ENCODE results near the gene PEX6. TPM values are rescaled to one million over a fixed set of nuclear protein-coding genes. Genes with fewer than 3 reads are reported as not detected.
"Not testable (repeated sequence)": the region's sequence is repeated elsewhere in the genome, so short reads cannot be mapped to it uniquely, and the experiment has no call there.

PEX6 gene
- total RNA-seq, 1 experiment from 2014 or later = 25.9 TPM

DNA sequence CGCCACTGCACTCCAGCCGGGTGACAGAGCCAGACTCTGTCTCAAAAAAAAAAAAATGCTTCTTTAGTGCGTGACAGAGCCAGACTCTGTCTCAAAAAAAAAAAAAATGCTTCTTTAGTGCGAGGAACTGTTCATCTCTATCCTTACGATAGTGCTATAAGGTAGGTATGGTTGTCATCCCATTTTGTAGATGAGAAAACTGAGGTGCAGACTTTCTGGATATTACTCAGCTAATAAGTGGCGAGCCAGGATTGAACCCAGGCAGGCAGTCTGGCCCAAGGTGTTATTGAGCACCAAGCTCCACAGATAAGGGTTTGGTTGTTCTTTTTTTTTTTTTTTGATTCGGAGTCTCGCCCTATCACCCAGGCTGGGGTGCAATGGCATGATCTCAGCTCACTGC, 22.9 kb upstream of the PEX6 start:
- Histone ChIP-seq H3K4me1 (replicated peaks; ENCODE audit: insufficient read depth) (no peaks in the 10 kb centered on the region), H3K27me3 (ENCODE audit: insufficient read depth, low read depth) (no peaks in the 10 kb centered on the region), H3K4me2 (no peak overlapping the region), H3K9me3 (ENCODE audit: insufficient read depth, low read depth) (no peaks in the 10 kb centered on the region), H3K36me3 (ENCODE audit: low read depth) (no peaks in the 10 kb centered on the region), H3F3A (ENCODE audit: insufficient read depth, low read depth) (no peaks in the 10 kb centered on the region; the same call in 1 of the 2 replicates), H4K20me1 (ENCODE audit: insufficient read depth) (no peaks in the 10 kb centered on the region), H3K27ac (no peak overlapping the region), H3K4me3 (no peak overlapping the region), H3K79me2 (ENCODE audit: low read depth) (no peaks in the 10 kb centered on the region), H2AFZ (no peak overlapping the region), H3K9me2 (ENCODE audit: insufficient read depth) (no peaks in the 10 kb centered on the region)
- CTCF ChIA-PET = no interaction called here
- no TSS peak for BruUV-seq (replicated peaks)
- no peak for TF ChIP-seq EZH2 (IDR thresholded peaks at IDR 0.05; ENCODE audit: low read depth)
- TF ChIP-seq, protein P1, sequence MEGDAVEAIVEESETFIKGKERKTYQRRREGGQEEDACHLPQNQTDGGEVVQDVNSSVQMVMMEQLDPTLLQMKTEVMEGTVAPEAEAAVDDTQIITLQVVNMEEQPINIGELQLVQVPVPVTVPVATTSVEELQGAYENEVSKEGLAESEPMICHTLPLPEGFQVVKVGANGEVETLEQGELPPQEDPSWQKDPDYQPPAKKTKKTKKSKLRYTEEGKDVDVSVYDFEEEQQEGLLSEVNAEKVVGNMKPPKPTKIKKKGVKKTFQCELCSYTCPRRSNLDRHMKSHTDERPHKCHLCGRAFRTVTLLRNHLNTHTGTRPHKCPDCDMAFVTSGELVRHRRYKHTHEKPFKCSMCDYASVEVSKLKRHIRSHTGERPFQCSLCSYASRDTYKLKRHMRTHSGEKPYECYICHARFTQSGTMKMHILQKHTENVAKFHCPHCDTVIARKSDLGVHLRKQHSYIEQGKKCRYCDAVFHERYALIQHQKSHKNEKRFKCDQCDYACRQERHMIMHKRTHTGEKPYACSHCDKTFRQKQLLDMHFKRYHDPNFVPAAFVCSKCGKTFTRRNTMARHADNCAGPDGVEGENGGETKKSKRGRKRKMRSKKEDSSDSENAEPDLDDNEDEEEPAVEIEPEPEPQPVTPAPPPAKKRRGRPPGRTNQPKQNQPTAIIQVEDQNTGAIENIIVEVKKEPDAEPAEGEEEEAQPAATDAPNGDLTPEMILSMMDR (conservative IDR thresholded peaks at IDR 0.05) = no peak
- DNase-seq = no peak
- POLR2A ChIA-PET (ENCODE audit: unreplicated experiment) = no interaction called here
- intact Hi-C loops (cut with micrococcal nuclease; ENCODE audit: unreplicated experiment) = no loop called here

DNA sequence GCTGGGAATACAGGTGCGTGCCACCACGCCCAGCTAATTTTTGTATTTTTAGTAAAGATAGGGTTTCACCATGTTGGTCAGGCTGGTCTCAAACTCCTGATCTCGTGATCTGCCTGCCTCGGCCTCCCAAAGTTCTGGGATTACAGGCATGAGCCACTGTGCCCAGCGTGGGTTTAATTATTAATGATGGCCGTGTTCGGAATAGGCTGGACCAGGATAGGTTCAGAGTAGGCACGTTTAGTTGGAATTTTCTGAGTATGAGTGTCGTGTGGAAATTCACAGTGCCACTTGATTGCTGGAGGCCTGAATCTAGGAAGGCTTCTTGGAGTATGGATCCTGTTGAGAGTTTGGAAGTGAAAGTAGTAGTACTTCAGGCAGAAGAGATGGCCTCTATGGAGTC, 19.2 kb upstream of the PEX6 start:
- H3K36me3 ChIP-seq (ENCODE audit: low read depth); H3K9me2 ChIP-seq (ENCODE audit: insufficient read depth); DNase-seq; POLR2A ChIA-PET (ENCODE audit: unreplicated experiment); H3K27me3 ChIP-seq (ENCODE audit: insufficient read depth, low read depth); H3K4me2 ChIP-seq; H2AFZ ChIP-seq; H4K20me1 ChIP-seq (ENCODE audit: insufficient read depth); H3K9me3 ChIP-seq (ENCODE audit: insufficient read depth, low read depth); H3K4me3 ChIP-seq; H3K79me2 ChIP-seq (ENCODE audit: low read depth); H3K4me1 ChIP-seq (replicated peaks; ENCODE audit: insufficient read depth); intact Hi-C loops (cut with micrococcal nuclease; ENCODE audit: unreplicated experiment); H3F3A ChIP-seq (ENCODE audit: insufficient read depth, low read depth); BruUV-seq (replicated peaks); H3K27ac ChIP-seq: not testable (repeated sequence)
- CTCF ChIA-PET = interaction anchor here (0.6 kb wide), 2 partner anchors 236 to 840 kb away, joined by 3 read pairs; no protein-coding TSS in a partner anchor

DNA sequence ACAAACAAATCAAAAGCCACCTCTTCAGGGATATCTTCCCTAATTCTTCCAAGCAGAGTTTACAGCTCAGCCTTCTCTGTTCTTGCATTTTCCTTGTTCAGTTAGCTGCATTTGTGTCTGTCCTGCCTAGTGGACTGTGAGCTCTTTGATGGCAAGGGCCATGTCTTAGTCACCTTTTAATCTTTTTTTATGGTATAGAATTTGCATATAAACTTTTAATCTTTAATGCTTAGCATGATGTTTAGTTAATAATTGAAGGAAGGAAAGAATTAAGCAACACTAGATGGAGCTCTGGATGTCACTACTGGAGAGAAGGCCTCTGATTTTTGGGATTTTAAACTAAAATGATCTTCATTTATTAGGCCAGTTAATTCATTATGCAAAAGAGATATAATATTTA, 17.5 kb upstream of the PEX6 start:
- no peak overlapping the region for H3K4me3 ChIP-seq
- TF ChIP-seq EZH2 (IDR thresholded peaks at IDR 0.05; ENCODE audit: low read depth) = no peak
- TF ChIP-seq, protein P1 (conservative IDR thresholded peaks at IDR 0.05) = no peak
- DNase-seq = no peak
- no TSS peak for BruUV-seq (replicated peaks)
- ChIA-PET CTCF (interaction anchor here (0.6 kb wide), 1 partner anchor 277 kb away, joined by 4 read pairs; no protein-coding TSS in a partner anchor), POLR2A (ENCODE audit: unreplicated experiment) (interaction anchor here (0.6 kb wide), 1 partner anchor 64 kb away, joined by 5 read pairs; no protein-coding TSS in a partner anchor)
- H3K27me3 ChIP-seq (ENCODE audit: insufficient read depth, low read depth) = no peaks in the 10 kb centered on the region
- H3K79me2 ChIP-seq (ENCODE audit: low read depth) = no peaks in the 10 kb centered on the region
- no peaks in the 10 kb centered on the region for H3K9me3 ChIP-seq (ENCODE audit: insufficient read depth, low read depth)
- no peaks in the 10 kb centered on the region for H3K36me3 ChIP-seq (ENCODE audit: low read depth)
- H3K9me2 ChIP-seq (ENCODE audit: insufficient read depth) = no peaks in the 10 kb centered on the region
- no peak overlapping the region for H3K4me2 ChIP-seq
- H2AFZ ChIP-seq = no peak overlapping the region
- H4K20me1 ChIP-seq (ENCODE audit: insufficient read depth) = no peaks in the 10 kb centered on the region; the same call in 1 of the 2 replicates
- intact Hi-C loops (cut with micrococcal nuclease; ENCODE audit: unreplicated experiment) = no loop called here
- H3K27ac ChIP-seq = no peak overlapping the region
- H3F3A ChIP-seq (ENCODE audit: insufficient read depth, low read depth) = no peaks in the 10 kb centered on the region
- no peaks in the 10 kb centered on the region for H3K4me1 ChIP-seq (replicated peaks; ENCODE audit: insufficient read depth)

DNA sequence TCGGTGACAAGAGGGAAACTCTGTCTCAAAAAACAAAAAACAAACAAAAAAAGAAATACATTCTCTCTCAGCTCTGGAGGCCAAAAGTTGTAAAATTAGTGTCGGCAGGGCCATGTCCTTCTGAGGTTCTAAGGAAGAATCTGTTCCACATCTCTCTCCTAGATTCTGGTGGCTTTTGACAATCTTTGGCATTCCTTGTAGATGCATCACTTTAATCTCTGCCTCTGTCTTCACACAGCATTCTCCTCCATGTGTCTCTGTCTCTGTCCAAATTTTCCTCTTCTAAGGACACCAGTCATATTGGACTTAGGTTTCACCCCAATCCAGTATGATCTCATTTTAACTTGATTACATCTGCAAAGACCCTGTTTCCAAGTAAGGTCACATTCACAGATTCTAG, 14.5 kb upstream of the PEX6 start:
- TF ChIP-seq, protein P1 (conservative IDR thresholded peaks at IDR 0.05) = no peak
- TF ChIP-seq EZH2 (IDR thresholded peaks at IDR 0.05; ENCODE audit: low read depth) = no peak
- no peak overlapping the region for H3K27ac ChIP-seq
- H3K9me2 ChIP-seq (ENCODE audit: insufficient read depth) = no peaks in the 10 kb centered on the region
- no peaks in the 10 kb centered on the region for H3K79me2 ChIP-seq (ENCODE audit: low read depth)
- H3K4me1 ChIP-seq (replicated peaks; ENCODE audit: insufficient read depth) = no peaks in the 10 kb centered on the region
- no peak overlapping the region for H3K4me2 ChIP-seq
- H3K4me3 ChIP-seq = no peak overlapping the region
- no TSS peak for BruUV-seq (replicated peaks)
- no peaks in the 10 kb centered on the region for H3K27me3 ChIP-seq (ENCODE audit: insufficient read depth, low read depth)
- intact Hi-C loops (cut with micrococcal nuclease; ENCODE audit: unreplicated experiment) = no loop called here
- no peak overlapping the region for H2AFZ ChIP-seq
- ChIA-PET CTCF (no interaction called here), POLR2A (ENCODE audit: unreplicated experiment) (no interaction called here)
- DNase-seq = no peak
- no peaks in the 10 kb centered on the region for H3F3A ChIP-seq (ENCODE audit: insufficient read depth, low read depth)
- no peaks in the 10 kb centered on the region for H3K36me3 ChIP-seq (ENCODE audit: low read depth)
- no peaks in the 10 kb centered on the region; the same call in 1 of the 2 replicates for H4K20me1 ChIP-seq (ENCODE audit: insufficient read depth)
- H3K9me3 ChIP-seq (ENCODE audit: insufficient read depth, low read depth) = no peaks in the 10 kb centered on the region

Measured in PC-9 (cell line).